Measurements from ENCODE around the gene TGM3. TPM values are rescaled to one million over a fixed set of nuclear protein-coding genes. Genes with fewer than 3 reads are reported as not detected.

Gene TGM3
- total RNA-seq, 4 donors from 2014 or later, result 64.1 to 130 (median 104) TPM

GRCh38 chr20:2387580-2387979, 91.8 kb downstream of the TGM3 start:
- intact Hi-C loops (cut with DNase I; ENCODE audit: low total_unique reads), result no loop called here
- no peak overlapping the region for H3K4me3 ChIP-seq (ENCODE audit: low read depth, poor library complexity, severe bottlenecking)
- 55 to 75% methylated on average over 3 to 4 of the region's 4 CpGs for WGBS, 2 donors
- TF ChIP-seq POLR2A (IDR thresholded peaks at IDR 0.05) (no peak), CTCF (IDR thresholded peaks at IDR 0.05) (no peak)
- DNase-seq (ENCODE audit: low spot score in 2 of 2), result peak in 1 of 2 donors; percentile 52

Other genes starting within 250 kb of the TGM3 start
- gene STK35, start 194.2 kb upstream of the TGM3 start, total RNA-seq, result 10 to 100 TPM; 16.2 to 28.8 (median 21.5) TPM
- under 1 TPM in 1 of 4 donors, not detected in 3; 0.65 TPM for gene TGM6, start 84.9 kb downstream of the TGM3 start, total RNA-seq
- gene SNRPB, start 174.8 kb downstream of the TGM3 start, total RNA-seq, result 100 to 1,000 TPM; 205 to 254 (median 242) TPM
- gene ZNF343, start 212.9 kb downstream of the TGM3 start, total RNA-seq, result 10 to 100 TPM; 10.6 to 12.9 (median 11.3) TPM
- gene TMC2, start 240.6 kb downstream of the TGM3 start, total RNA-seq, result under 1 TPM in 1 of 4 donors, not detected in 3; 0.06 TPM

All from lower leg skin (tissue), 4 donors.